Heart left ventricle (tissue), 16 donors: ENCODE measurements around the gene CMIP. TPM values are rescaled to one million over a fixed set of nuclear protein-coding genes. Genes with fewer than 3 reads are reported as not detected.

Experiments used
- ATAC-seq, 4 donors: fragments of 200-7000 bp; cut with Tn5 transposase; one replicate each; pipeline ENCODE4 v1.9.1; 2020 to 2022; ENCODE audit warnings: moderate library complexity in 4 of 4, mild to moderate bottlenecking in 3 of 4, moderate number of reproducible peaks in 1 of 4
- DNase-seq, 5 donors: peaks; one replicate each; pipeline ENCODE4 v3.0.0-alpha.2; 2020
- H3K27ac ChIP-seq, 12 donors: fragments of 200-600 bp; sonication (generic) in 4 of 12; one replicate each; pipeline versions ENCODE4 v1.5.0 to v1.8.0; 2016 to 2022; ENCODE audit warnings: mild to moderate bottlenecking in 2 of 12
- H3K27me3 ChIP-seq, 9 donors: fragments of 200-600 bp; sonication (generic) in 2 of 9; one replicate each; pipeline versions ENCODE4 v1.5.1 to v1.8.0; 2016 to 2022; ENCODE audit warnings: mild to moderate bottlenecking in 3 of 9
- H3K36me3 ChIP-seq, 9 donors: fragments of 200-600 bp; sonication (generic) in 2 of 9; one replicate each; pipeline versions ENCODE4 v1.5.0 to v1.8.0; 2018 to 2022; ENCODE audit warnings: mild to moderate bottlenecking in 2 of 9
- H3K4me1 ChIP-seq, 12 donors: fragments of 200-600 bp; sonication (generic) in 4 of 12; one replicate each; pipeline versions ENCODE4 v1.5.0 to v1.8.0; 2016 to 2022; ENCODE audit warnings: mild to moderate bottlenecking in 3 of 12
- H3K4me3 ChIP-seq, 12 donors: fragments of 200-600 bp; sonication (generic) in 4 of 12; one replicate each; pipeline versions ENCODE4 v1.5.0 to v1.8.0; 2017 to 2022; ENCODE audit warnings: mild to moderate bottlenecking in 9 of 12, moderate library complexity in 4 of 12
- H3K9me3 ChIP-seq, 12 donors: fragments of 200-600 bp; sonication (generic) in 4 of 12; one replicate each; pipeline versions ENCODE4 v1.5.0 to v1.8.0; 2016 to 2022; ENCODE audit warnings: mild to moderate bottlenecking in 1 of 12
- POLR2A ChIP-seq, 2 donors: fragments of 450-650 bp; IDR thresholded peaks; one replicate each; pipeline ENCODE4 v1.6.1; 2017; ENCODE audit warnings: antibody characterized with exemption in 2 of 2, mild to moderate bottlenecking in 2 of 2, moderate library complexity in 2 of 2
- WGBS, 4 donors: extraction: QIAGEN DNeasy Blood & Tissue Kit in 2 of 4; methylation state at CpG; one replicate each; pipeline versions ENCODE4 v1.1.5 to v1.1.7; 2013 to 2018; 5-methylcytosine and 5-hydroxymethylcytosine counted together
- intact Hi-C, 10 donors: fragments of 100-400 bp; cut with DNase I; formaldehyde crosslinking; loops; one replicate each; pipeline versions ENCODE4 v1.11.1 to v1.14.2; 2022
- polyA plus RNA-seq, 2 donors: library from polyadenylated mRNA; stranded (reverse); fragments of 200-250 nt; gene quantifications; one replicate each; pipeline ENCODE4 v1.2.3, GENCODE V29; 2013
- total RNA-seq, 9 donors: library from RNA; depleted of rRNA in 2 of 9; stranded (reverse); fragments of >200 nt in 2 of 9; fragmentation: NEBNext Ultra II Directional in 3 of 9; extraction: Animal tissue kit (Norgen Biotek cat#: 25700) in 3 of 9; gene quantifications; one replicate each; pipeline versions ENCODE4 v1.1.0 to v1.2.4, GENCODE V29; 2016 to 2023
- TF ChIP-seq, protein P1 (sequence below), 12 donors: fragments of 200-600 bp; sonication (generic) in 4 of 12; IDR thresholded peaks; one replicate each; pipeline versions ENCODE4 v1.5.0 to v1.8.0; 2018 to 2022; ENCODE audit warnings: antibody characterized with exemption in 12 of 12, mild to moderate bottlenecking in 5 of 12
- donor health status: ischemic (EF 13 %, LVEDD 7.1; RV severe dilation, severe dysfunction).
- donor health status: healthy with polysubstance abuse.
- donor health status: DM: no; HTN: yes; CAD: no.
- donor health status: DM: no; HTN: no; CAD: no.
- donor health status: ischemic (EF 25% LVEDD 6.9; RV normal size, moderate dysfunction).
- donor health status: ischemic (EF 25% LVEDD 5.7; RV mildly dilated, moderate dysfunction).
- donor health status: healthy.
- donor health status: DM: yes; HTN: yes; CAD: no.
- donor health status: ischemic (EF 35%, LVEDD 5.7; RV mildly dilated, moderate dysfunction).
- donor health status: nonischemic (EF 11% LVEDD 7.7; RV severe dilation, severe dysfunction).
- donor health status: DM: yes; HTN: yes; CAD: no.
- donor health status: PGD.
- donor health status: ischemic (EF 29% LVEDD 5.4; RV normal size, mild dysfunction).
- donor health status: nonischemic (EF 23%, LVEDD 6.1; RV moderate dilation, normal function).

Gene CMIP
- total and polyA plus RNA-seq, 11 donors: 4.1 to 48.8 (median 10.6) TPM

GRCh38 chr16:81467072-81467471 is 22.5 kb downstream of the CMIP start:
- H3K4me3 ChIP-seq: no peak overlapping the region
- ATAC-seq: no peak
- no peak for TF ChIP-seq POLR2A (IDR thresholded peaks at IDR 0.05)
- TF ChIP-seq, protein P1, sequence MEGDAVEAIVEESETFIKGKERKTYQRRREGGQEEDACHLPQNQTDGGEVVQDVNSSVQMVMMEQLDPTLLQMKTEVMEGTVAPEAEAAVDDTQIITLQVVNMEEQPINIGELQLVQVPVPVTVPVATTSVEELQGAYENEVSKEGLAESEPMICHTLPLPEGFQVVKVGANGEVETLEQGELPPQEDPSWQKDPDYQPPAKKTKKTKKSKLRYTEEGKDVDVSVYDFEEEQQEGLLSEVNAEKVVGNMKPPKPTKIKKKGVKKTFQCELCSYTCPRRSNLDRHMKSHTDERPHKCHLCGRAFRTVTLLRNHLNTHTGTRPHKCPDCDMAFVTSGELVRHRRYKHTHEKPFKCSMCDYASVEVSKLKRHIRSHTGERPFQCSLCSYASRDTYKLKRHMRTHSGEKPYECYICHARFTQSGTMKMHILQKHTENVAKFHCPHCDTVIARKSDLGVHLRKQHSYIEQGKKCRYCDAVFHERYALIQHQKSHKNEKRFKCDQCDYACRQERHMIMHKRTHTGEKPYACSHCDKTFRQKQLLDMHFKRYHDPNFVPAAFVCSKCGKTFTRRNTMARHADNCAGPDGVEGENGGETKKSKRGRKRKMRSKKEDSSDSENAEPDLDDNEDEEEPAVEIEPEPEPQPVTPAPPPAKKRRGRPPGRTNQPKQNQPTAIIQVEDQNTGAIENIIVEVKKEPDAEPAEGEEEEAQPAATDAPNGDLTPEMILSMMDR (IDR thresholded peaks at IDR 0.05): no peak
- H3K4me1 ChIP-seq: peaks cover 0 to 81% (median 14%) of the 10 kb centered on the region in 12 donors
- intact Hi-C loops: no loop called here
- no peaks in the 10 kb centered on the region for H3K9me3 ChIP-seq
- no peaks in the 10 kb centered on the region for H3K27me3 ChIP-seq
- H3K36me3 ChIP-seq: peaks cover 0 to 8% (median 0%) of the 10 kb centered on the region in 9 donors
- no peak for DNase-seq
- WGBS, 4 donors: 94 to 96% (median 95%) methylated on average over 11 of the region's 11 CpGs
- peak overlapping the region in 1 of 12 donors; percentile 55 for H3K27ac ChIP-seq

DNA sequence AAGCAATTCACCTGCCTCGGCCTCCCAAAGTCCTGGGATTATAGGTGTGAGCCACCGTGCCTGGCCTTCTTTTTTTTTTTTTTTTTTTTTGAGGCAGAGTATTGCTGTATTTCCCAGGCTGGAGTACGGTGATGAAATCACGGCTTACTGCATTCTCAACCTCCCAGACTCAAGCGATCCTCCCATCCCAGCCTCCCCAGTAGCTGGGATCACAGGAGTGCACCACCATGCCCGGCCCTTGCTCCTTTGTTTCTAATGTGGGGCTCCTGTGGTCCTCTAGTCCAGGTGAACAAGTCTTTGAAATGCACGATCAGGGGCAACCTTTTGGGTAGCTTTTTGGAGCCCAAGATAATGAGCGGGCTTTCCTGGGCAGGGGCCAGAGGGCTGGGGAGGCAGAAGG is 23.2 kb downstream of the CMIP start:
- Histone ChIP-seq H3K4me3 (no peak overlapping the region), H3K36me3 (peaks cover 0 to 8% (median 0%) of the 10 kb centered on the region in 9 donors), H3K4me1 (peaks cover 0 to 81% (median 15%) of the 10 kb centered on the region in 12 donors), H3K9me3 (no peaks in the 10 kb centered on the region), H3K27me3 (no peaks in the 10 kb centered on the region), H3K27ac (peak overlapping the region in 1 of 12 donors; percentile 92)
- intact Hi-C loops: no loop called here
- no peak for ATAC-seq
- WGBS, 4 donors: 88 to 97% (median 92%) methylated on average over 8 of the region's 8 CpGs
- no peak for TF ChIP-seq POLR2A (IDR thresholded peaks at IDR 0.05)
- TF ChIP-seq, protein P1 (IDR thresholded peaks at IDR 0.05): no peak
- no peak for DNase-seq

DNA sequence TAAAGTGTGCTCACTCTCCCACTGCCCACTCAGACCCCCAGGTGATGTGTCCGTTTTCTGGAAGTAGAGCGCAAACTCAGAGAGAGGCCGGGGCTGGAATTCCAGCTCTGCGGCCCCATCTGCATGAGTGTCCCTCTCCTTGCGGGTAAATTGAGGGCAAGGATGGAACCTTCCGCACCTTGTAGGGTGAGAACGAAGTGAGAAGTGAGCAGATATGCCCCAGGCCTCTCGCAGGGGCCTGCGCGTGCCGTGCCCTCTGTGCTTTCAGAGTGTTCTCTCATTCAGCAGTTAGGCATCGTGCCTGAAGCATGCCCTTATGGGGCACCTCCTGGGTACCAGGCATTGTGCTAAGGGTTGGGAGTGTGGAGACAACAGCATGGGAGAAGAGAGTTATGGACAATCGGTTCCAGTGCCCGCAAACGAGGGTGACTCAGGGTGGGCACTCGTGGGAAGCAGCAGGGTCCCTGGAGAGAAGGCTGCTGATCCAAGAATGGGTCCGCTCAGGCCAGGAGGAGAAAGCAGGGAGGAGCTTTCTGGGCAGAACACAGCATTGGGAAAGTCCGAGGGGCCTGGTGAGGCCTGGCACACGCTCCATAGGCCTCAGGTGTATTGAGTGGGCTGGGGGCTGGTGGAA is 23.8 kb downstream of the CMIP start:
- Histone ChIP-seq H3K36me3 (peaks cover 0 to 8% (median 0%) of the 10 kb centered on the region in 9 donors), H3K27ac (peak overlapping the region in 1 of 12 donors; percentile 92), H3K9me3 (no peaks in the 10 kb centered on the region), H3K4me1 (peaks cover 0 to 86% (median 17%) of the 10 kb centered on the region in 12 donors), H3K27me3 (no peaks in the 10 kb centered on the region), H3K4me3 (no peak overlapping the region)
- intact Hi-C loops: no loop called here
- no peak for ATAC-seq
- no peak for TF ChIP-seq POLR2A (IDR thresholded peaks at IDR 0.05)
- TF ChIP-seq, protein P1 (IDR thresholded peaks at IDR 0.05): no peak
- WGBS, 4 donors: 96 to 97% (median 96%) methylated on average over 19 of the region's 19 CpGs
- peak in 1 of 5 donors; percentile 10 for DNase-seq

GRCh38 chr16:81469183-81469677 is 24.6 kb downstream of the CMIP start:
- 90 to 97% (median 93%) methylated on average over 4 of the region's 4 CpGs for WGBS, 4 donors
- DNase-seq: no peak
- no peaks in the 10 kb centered on the region for H3K27me3 ChIP-seq
- H3K4me1 ChIP-seq: peaks cover 0 to 95% (median 25%) of the 10 kb centered on the region in 12 donors
- H3K27ac ChIP-seq: peak overlapping the region in 3 of 12 donors; percentile 31 to 92 (median 43)
- ATAC-seq: no peak
- H3K4me3 ChIP-seq: no peak overlapping the region
- intact Hi-C loops: no loop called here
- peaks cover 0 to 8% (median 0%) of the 10 kb centered on the region in 9 donors for H3K36me3 ChIP-seq
- no peaks in the 10 kb centered on the region for H3K9me3 ChIP-seq
- TF ChIP-seq, protein P1 (IDR thresholded peaks at IDR 0.05): no peak
- no peak for TF ChIP-seq POLR2A (IDR thresholded peaks at IDR 0.05)
